ENCODE measurements around the gene PRAC2. TPM values are rescaled to one million over a fixed set of nuclear protein-coding genes. Genes with fewer than 3 reads are reported as not detected.

PRAC2 gene
- polyA plus RNA-seq, 1 experiment = not detected

DNA sequence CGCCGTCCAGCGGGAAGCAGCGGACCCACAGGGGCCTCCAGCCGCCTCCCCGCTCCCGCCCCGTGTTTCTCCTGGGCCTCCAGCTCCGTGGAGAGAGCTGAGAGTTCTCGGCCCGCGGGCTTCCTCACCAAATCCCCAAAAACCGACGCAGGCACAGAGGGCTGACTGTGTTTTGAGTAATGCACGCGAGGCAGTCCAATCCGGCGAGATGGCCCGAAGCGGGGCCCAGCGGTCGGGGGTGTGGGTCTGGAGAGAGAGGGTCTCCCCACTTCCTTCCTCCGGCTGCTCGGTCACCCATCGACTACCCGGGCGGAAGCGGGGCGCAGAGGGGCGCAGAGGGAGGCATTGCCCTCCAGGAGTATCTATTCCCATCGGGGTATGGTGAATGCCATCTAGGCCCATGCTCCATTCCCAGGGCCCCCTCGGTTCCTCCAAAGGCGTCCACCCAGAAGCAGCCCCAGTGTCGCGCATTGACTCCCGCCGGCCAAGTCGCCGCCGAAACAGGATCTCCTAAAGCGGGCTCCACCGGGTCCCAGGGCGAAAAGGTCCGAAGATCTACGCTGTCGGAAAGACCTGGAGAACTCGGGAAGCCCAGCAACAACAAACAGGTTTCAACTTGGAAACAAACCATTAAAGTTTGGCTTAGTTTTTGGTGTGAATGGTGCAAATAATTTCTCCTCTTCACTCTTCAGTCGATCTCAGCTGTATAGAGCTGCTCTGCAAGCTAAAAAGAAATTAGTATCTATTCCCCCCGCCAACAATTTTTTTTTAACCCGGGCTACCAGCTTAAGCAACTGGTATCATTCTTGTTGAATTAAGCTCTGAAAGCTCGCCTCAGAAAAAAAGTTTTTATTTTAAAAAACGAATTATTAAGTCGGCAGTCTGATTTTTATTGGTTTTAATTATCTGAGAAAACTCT, 24.7 kb downstream of the PRAC2 start:
- Histone ChIP-seq H3K27ac (ENCODE audit: low read depth, low read length) (no peak overlapping the region), H3K4me3 (ENCODE audit: low read depth, low read length) (no peak overlapping the region), H3K9me3 (ENCODE audit: control insufficient read depth, insufficient read depth, low read length) (peaks cover 8% of the 10 kb centered on the region; the same call in 1 of the 2 replicates), H3K27me3 (ENCODE audit: control insufficient read depth, insufficient read depth, low read length) (peaks cover 96% of the 10 kb centered on the region)
- ChIA-PET POLR2A (no interaction called here), CTCF (interaction anchor here (0.7 kb wide), 1 partner anchor 24 kb away, joined by 3 read pairs; no protein-coding TSS in a partner anchor)
- DNase-seq (ENCODE audit: low read depth, low spot score) = no peak
- TF ChIP-seq, protein P1, sequence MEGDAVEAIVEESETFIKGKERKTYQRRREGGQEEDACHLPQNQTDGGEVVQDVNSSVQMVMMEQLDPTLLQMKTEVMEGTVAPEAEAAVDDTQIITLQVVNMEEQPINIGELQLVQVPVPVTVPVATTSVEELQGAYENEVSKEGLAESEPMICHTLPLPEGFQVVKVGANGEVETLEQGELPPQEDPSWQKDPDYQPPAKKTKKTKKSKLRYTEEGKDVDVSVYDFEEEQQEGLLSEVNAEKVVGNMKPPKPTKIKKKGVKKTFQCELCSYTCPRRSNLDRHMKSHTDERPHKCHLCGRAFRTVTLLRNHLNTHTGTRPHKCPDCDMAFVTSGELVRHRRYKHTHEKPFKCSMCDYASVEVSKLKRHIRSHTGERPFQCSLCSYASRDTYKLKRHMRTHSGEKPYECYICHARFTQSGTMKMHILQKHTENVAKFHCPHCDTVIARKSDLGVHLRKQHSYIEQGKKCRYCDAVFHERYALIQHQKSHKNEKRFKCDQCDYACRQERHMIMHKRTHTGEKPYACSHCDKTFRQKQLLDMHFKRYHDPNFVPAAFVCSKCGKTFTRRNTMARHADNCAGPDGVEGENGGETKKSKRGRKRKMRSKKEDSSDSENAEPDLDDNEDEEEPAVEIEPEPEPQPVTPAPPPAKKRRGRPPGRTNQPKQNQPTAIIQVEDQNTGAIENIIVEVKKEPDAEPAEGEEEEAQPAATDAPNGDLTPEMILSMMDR (IDR thresholded peaks at IDR 0.05; ENCODE audit: low read depth, low read length) = no peak

DNA sequence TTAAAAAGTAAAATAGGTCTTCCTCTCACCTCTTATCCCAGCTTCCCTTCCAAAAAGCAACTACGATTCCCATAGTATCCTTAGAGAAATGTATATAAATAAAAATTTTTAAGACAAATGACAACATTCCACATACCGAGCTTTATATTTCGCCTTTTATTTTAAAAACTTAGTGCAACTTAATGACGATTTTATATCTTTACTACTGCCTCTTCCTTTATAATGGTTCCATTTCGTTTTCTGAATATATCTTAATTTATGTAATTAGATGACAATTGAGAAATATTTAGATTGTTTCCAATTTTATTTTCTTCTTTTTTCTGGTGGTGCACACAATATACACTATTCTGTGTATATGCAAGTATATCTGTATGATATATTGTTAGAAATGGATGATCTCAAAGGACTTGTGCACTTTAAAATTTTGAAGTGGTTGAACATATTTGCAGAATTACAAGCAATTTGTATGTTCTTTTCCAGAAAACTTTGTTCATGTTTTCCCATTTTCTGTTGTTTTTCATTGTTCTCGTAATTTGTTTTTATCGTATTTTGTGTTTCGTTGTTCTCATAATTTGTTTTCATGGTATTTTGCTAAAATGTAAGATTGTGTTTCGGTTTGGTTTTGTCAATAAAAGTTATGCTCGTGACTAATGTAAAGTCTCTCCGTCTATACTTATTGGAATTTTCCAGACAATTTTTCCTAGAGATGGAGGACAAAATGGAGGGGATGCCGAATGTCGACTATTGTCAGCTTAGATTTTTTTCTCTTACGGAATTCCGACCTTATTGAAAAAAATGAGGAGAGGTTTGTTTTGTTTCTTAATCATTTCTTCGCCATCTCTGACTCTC, 26.0 kb downstream of the PRAC2 start:
- Histone ChIP-seq H3K27ac (ENCODE audit: low read depth, low read length) (no peak overlapping the region), H3K27me3 (ENCODE audit: control insufficient read depth, insufficient read depth, low read length) (peaks cover 97% of the 10 kb centered on the region), H3K9me3 (ENCODE audit: control insufficient read depth, insufficient read depth, low read length) (peaks cover 12% of the 10 kb centered on the region; the same call in 1 of the 2 replicates), H3K4me3 (ENCODE audit: low read depth, low read length) (no peak overlapping the region)
- no peak for DNase-seq (ENCODE audit: low read depth, low spot score)
- POLR2A ChIA-PET = no interaction called here
- TF ChIP-seq, protein P1 (IDR thresholded peaks at IDR 0.05; ENCODE audit: low read depth, low read length) = no peak
- CTCF ChIA-PET = interaction anchor here (0.7 to 1.3 kb wide), 2 partner anchors 25 kb away, joined by 3 read pairs; no protein-coding TSS in a partner anchor

DNA sequence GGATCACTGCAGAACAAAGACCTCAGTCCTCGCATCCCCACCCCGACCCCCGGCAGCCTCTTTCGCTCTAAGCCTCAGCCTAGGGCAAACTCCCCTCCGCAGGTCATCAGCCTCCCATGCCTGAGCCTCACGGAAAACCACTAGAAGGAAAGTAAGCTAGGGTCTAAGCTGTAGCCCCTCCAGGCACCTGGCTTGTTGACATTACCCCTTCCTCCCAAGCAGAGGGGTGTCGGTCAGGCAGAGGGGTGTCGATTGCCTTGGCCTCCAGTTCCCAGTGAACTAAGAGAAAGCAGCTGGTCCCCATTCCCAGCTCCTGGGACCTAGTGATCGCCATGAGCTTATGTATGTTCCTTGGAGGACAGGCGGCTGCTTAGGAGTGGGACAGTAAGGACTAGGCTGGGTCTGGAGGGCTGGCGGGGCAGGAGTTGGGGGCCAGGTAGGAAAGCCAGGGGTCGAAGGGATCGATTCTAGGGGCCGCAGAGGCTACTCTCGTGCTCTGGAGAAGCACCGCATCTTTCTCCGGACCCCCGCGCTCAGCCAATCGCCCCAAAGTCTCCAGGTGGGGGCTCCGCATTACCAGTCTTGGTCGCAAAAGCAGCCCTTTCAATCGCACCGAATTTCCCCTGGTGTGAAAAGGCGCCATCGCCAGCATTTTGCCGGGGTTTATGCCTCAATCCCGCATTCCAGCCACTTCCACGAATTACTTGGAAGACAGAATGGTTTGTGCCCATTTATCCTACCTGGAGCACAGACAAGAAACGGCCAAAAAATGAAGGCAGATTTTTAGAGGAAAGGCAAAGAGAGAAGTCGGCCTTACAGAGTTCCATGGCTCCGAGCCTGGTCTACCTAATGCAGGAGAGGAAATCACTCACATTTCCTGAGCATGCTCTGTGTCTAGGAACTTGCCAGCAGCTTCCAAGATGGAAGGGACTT, 26.9 kb downstream of the PRAC2 start:
- ChIA-PET POLR2A (no interaction called here), CTCF (interaction anchor here (0.5 to 1.3 kb wide), 3 partner anchors 26 to 739 kb away, joined by 3 to 4 read pairs (median 3); no protein-coding TSS in a partner anchor)
- TF ChIP-seq, protein P1 (IDR thresholded peaks at IDR 0.05; ENCODE audit: low read depth, low read length) = no peak
- Histone ChIP-seq H3K9me3 (ENCODE audit: control insufficient read depth, insufficient read depth, low read length) (peaks cover 15% of the 10 kb centered on the region; the same call in 1 of the 2 replicates), H3K27me3 (ENCODE audit: control insufficient read depth, insufficient read depth, low read length) (peaks cover 99% of the 10 kb centered on the region), H3K27ac (ENCODE audit: low read depth, low read length) (no peak overlapping the region), H3K4me3 (ENCODE audit: low read depth, low read length) (no peak overlapping the region)
- DNase-seq (ENCODE audit: low read depth, low spot score) = no peak

DNA sequence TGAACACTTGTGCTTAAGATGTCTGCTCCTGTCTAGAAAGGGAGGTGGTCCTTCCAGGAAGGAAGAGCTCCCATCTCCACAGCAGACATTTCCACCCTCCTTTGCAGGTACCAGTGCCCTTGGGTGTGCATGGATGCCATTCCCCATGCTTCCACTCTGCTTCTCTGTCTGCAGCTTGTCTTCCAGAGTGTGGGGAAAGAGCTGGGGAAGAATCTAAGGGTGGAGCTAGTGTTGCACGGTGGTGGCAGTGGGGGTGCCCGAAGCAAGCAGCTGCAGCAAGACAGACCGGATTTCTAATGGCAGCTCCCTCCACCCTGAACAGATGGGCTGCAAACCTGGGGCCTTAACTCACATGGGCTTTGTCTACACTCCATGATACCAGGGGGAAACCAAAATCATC, 28.2 kb downstream of the PRAC2 start:
- Histone ChIP-seq H3K9me3 (ENCODE audit: control insufficient read depth, insufficient read depth, low read length) (peaks cover 18% of the 10 kb centered on the region; the same call in 1 of the 2 replicates), H3K27ac (ENCODE audit: low read depth, low read length) (no peak overlapping the region), H3K4me3 (ENCODE audit: low read depth, low read length) (no peak overlapping the region), H3K27me3 (ENCODE audit: control insufficient read depth, insufficient read depth, low read length) (peaks cover 98% of the 10 kb centered on the region)
- ChIA-PET POLR2A (no interaction called here), CTCF (interaction anchor here (1.2 to 1.4 kb wide), 2 partner anchors 27 to 40 kb away, joined by 3 to 4 read pairs; no protein-coding TSS in a partner anchor)
- no peak for DNase-seq (ENCODE audit: low read depth, low spot score)
- TF ChIP-seq, protein P1 (IDR thresholded peaks at IDR 0.05; ENCODE audit: low read depth, low read length) = no peak

Measured in AG04450 (cell line).